HEK293 (cell line): ENCODE data around the gene NEIL1.

Experiments used
- CTCF ChIA-PET: fragments of 350-600 bp; formaldehyde crosslinking; extraction: SDS; loops from one replicate; lab custom pipeline; 2021; ENCODE audit warnings: antibody characterized with exemption; lab: Yijun Ruan, JAX
- POLR2A ChIA-PET: fragments of 300-600 bp; formaldehyde crosslinking; extraction: SDS; loops from one replicate; lab custom pipeline; 2020; ENCODE audit warnings: antibody characterized with exemption, inconsistent platforms; lab: Yijun Ruan, JAX
- H3K27ac ChIP-seq: fragments of 200-500 bp; sonication (Bioruptor generic); 2 replicates; pipeline ENCODE4 v1.5.1; 2014; ENCODE audit warnings: low read depth, low read length, control low read depth, inconsistent platforms; ENCODE audit errors: extremely low read depth
- H3K36me3 ChIP-seq, 2 experiments: fragments of 200-500 bp in 1 of 2; sonication (Bioruptor generic) in 1 of 2; 1 replicate in 1 of 2; 2 replicates in 1 of 2; pipeline ENCODE4 v1.5.1; 2014 to 2017; ENCODE audit warnings: inconsistent platforms in 2 of 2, low read length in 2 of 2; ENCODE audit not compliant: control insufficient read depth in 2 of 2, insufficient read depth in 1 of 2
- H3K4me1 ChIP-seq: fragments of 200-500 bp; sonication (Bioruptor generic); 2 replicates; pipeline ENCODE4 v1.5.1; 2014; ENCODE audit warnings: mild to moderate bottlenecking, low read length, inconsistent platforms; ENCODE audit not compliant: control insufficient read depth, insufficient read depth
- H3K4me3 ChIP-seq: 2 replicates; pipeline ENCODE4 v1.5.1; 2011; ENCODE audit warnings: low read depth, mild to moderate bottlenecking, control low read depth, low read length, moderate library complexity
- H3K9me3 ChIP-seq: fragments of 200-500 bp; sonication (Bioruptor generic); 2 replicates; pipeline ENCODE4 v1.5.1; 2014; ENCODE audit warnings: low read depth, low read length, inconsistent platforms; ENCODE audit not compliant: control insufficient read depth, insufficient read depth
- KLF16 ChIP-seq: fragments of 450-650 bp; formaldehyde crosslinking; IDR thresholded peaks from 2 replicates; pipeline ENCODE4 v1.5.1; 2017; ENCODE audit warnings: missing biosample characterization, missing genetic modification characterization
- RBAK ChIP-seq: fragments of 450-650 bp; formaldehyde crosslinking; IDR thresholded peaks from 2 replicates; pipeline ENCODE4 v1.5.1; 2016; ENCODE audit warnings: missing biosample characterization, missing genetic modification characterization
- SCRT1 ChIP-seq: fragments of 450-650 bp; formaldehyde crosslinking; IDR thresholded peaks from 2 replicates; pipeline ENCODE4 v1.5.1; 2016; ENCODE audit warnings: missing biosample characterization, missing genetic modification characterization, borderline replicate concordance
- SCRT2 ChIP-seq: fragments of 450-650 bp; formaldehyde crosslinking; IDR thresholded peaks from 2 replicates; pipeline ENCODE4 v1.5.1; 2016; ENCODE audit warnings: missing biosample characterization, missing genetic modification characterization
- SETDB1 ChIP-seq: IDR thresholded peaks from one replicate; pipeline ENCODE4 v1.6.1; 2017; ENCODE audit warnings: mild to moderate bottlenecking, low read length, moderate library complexity, mixed read lengths; ENCODE audit not compliant: insufficient read length
- SP3 ChIP-seq: fragments of 450-650 bp; formaldehyde crosslinking; IDR thresholded peaks from 2 replicates; pipeline ENCODE4 v1.5.1; 2016; ENCODE audit warnings: missing biosample characterization, missing genetic modification characterization
- SP7 ChIP-seq: fragments of 450-650 bp; formaldehyde crosslinking; IDR thresholded peaks from 2 replicates; pipeline ENCODE4 v1.5.1; 2016; ENCODE audit warnings: missing biosample characterization, missing genetic modification characterization
- ZBTB7A ChIP-seq: fragments of 450-650 bp; formaldehyde crosslinking; IDR thresholded peaks from 2 replicates; pipeline ENCODE4 v1.5.1; 2016; ENCODE audit warnings: low read depth, missing biosample characterization, missing genetic modification characterization
- ZNF157 ChIP-seq: fragments of 450-650 bp; formaldehyde crosslinking; IDR thresholded peaks from 2 replicates; pipeline ENCODE4 v1.5.1; 2016; ENCODE audit warnings: missing biosample characterization, missing genetic modification characterization
- ZNF175 ChIP-seq: fragments of 450-650 bp; formaldehyde crosslinking; IDR thresholded peaks from 2 replicates; pipeline ENCODE4 v1.5.1; 2016; ENCODE audit warnings: missing biosample characterization, missing genetic modification characterization
- ZNF211 ChIP-seq: fragments of 450-650 bp; formaldehyde crosslinking; IDR thresholded peaks from 2 replicates; pipeline ENCODE4 v1.5.1; 2016; ENCODE audit warnings: low read depth, missing biosample characterization, missing genetic modification characterization
- ZNF248 ChIP-seq: fragments of 450-650 bp; formaldehyde crosslinking; IDR thresholded peaks from 2 replicates; pipeline ENCODE4 v1.5.1; 2017; ENCODE audit warnings: missing biosample characterization, missing genetic modification characterization
- ZNF350 ChIP-seq: fragments of 450-650 bp; formaldehyde crosslinking; IDR thresholded peaks from 2 replicates; pipeline ENCODE4 v1.5.0; 2017; ENCODE audit warnings: missing biosample characterization, mild to moderate bottlenecking, missing genetic modification characterization
- ZNF473 ChIP-seq: fragments of 450-650 bp; formaldehyde crosslinking; IDR thresholded peaks from 2 replicates; pipeline ENCODE4 v1.5.1; 2017; ENCODE audit warnings: missing biosample characterization, missing genetic modification characterization
- ZNF544 ChIP-seq: fragments of 450-650 bp; formaldehyde crosslinking; IDR thresholded peaks from 2 replicates; pipeline ENCODE4 v1.5.0; 2017; ENCODE audit warnings: missing biosample characterization, missing genetic modification characterization
- ZNF558 ChIP-seq: fragments of 450-650 bp; formaldehyde crosslinking; IDR thresholded peaks from 2 replicates; pipeline ENCODE4 v1.5.1; 2016; ENCODE audit warnings: missing biosample characterization, missing genetic modification characterization
- ZNF76 ChIP-seq: fragments of 450-650 bp; formaldehyde crosslinking; IDR thresholded peaks from 2 replicates; pipeline ENCODE4; 2016; ENCODE audit warnings: low read depth, missing biosample characterization, missing genetic modification characterization, borderline replicate concordance
- ZNF768 ChIP-seq: fragments of 450-650 bp; formaldehyde crosslinking; IDR thresholded peaks from 2 replicates; pipeline ENCODE4 v1.5.1; 2018; ENCODE audit warnings: missing biosample characterization, mild to moderate bottlenecking, missing genetic modification characterization
- TF ChIP-seq, protein P1 (sequence below): fragments of 450-650 bp; formaldehyde crosslinking; IDR thresholded peaks from 2 replicates; pipeline ENCODE4 v1.5.1; 2016; ENCODE audit warnings: missing biosample characterization, missing genetic modification characterization
- TF ChIP-seq, protein P2 (sequence below): fragments of 450-650 bp; formaldehyde crosslinking; IDR thresholded peaks from 2 replicates; pipeline ENCODE4 v1.5.1; 2016; ENCODE audit warnings: missing biosample characterization, missing genetic modification characterization
- TF ChIP-seq, protein P3 (sequence below): fragments of 450-650 bp; formaldehyde crosslinking; IDR thresholded peaks from 2 replicates; pipeline ENCODE4 v1.5.1; 2016; ENCODE audit warnings: missing biosample characterization, missing genetic modification characterization

Gene NEIL1

DNA sequence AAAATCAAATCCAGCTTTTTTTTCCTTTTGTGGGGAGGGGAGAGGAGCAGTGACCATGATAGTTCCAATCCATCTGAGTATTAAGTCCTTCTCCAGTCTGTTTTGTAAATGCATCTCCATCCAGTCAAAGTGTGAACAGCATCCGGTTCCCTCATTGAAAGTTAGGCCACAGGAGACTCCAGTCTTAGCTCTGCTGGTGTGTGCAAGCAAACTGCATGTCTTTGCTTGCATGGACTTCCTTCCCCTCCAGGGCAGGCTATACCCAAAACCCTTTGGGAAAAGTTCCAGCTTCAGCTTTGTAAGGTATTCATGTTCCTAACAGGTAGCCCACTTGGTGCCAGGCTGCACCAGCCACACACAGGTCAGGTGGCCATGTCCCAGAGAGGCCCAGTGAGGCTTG is 24.6 kb downstream of the NEIL1 start:
- CTCF ChIA-PET: interaction anchor here (1.1 kb wide), 2 partner anchors 12 to 84 kb away, joined by 4 read pairs; no protein-coding TSS in a partner anchor

DNA sequence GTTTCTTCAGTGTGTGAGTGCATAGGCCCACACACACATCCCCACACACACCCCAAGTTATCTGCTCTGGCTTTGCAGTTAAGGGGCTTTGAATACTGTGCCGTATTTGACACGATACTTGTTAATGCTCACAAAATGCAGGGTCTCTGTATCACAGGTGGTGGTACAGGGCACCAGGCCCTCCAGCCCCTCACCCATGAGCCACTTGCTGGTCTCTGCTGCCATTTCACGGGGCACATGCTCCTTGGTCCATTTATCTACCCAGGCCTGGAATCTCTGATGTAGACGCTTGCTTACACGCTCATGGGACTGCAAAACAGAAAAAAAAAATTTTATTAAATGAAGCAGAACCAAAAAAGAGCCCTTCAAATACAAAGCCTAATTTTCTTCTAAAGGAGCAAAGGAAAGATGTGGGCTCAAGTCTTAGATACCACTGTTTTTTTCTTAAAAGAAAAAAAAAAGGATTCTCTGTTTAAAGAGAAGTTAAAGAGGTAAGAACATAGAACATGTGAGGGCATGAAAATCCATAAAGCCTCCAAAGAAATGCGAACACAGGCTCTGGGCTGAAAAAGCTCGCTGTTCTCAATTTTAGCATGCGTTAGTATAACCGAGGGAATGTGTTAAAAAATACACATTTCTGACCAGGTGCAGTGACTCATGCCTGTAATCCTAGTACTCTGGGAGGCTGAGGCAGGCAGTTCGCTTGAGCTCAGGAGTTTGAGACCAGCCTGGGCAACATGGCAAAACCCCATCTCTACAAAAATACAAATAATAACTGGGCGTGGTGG is 25.3 kb downstream of the NEIL1 start:
- H3K4me1 ChIP-seq: peaks cover 8% of the 10 kb centered on the region
- CTCF ChIA-PET: interaction anchor here (0.7 to 1.1 kb wide), 2 partner anchors 11 kb away, joined by 4 read pairs; no protein-coding TSS in a partner anchor

More for the DNA sequence above, 24.6 kb downstream of the NEIL1 start:
- Histone ChIP-seq H3K4me3 (no peak overlapping the region), H3K27ac (no peak overlapping the region), H3K4me1 (peaks cover 8% of the 10 kb centered on the region), H3K9me3 (no peaks in the 10 kb centered on the region)
- POLR2A ChIA-PET: interaction anchor here (5.8 kb wide), 1 partner anchor 82 kb away, joined by 242 read pairs; the partner anchor contains the start of gene SIN3A
- no peak for TF ChIP-seq RBAK (tag by site-specific recombination)
- TF ChIP-seq, protein P1, sequence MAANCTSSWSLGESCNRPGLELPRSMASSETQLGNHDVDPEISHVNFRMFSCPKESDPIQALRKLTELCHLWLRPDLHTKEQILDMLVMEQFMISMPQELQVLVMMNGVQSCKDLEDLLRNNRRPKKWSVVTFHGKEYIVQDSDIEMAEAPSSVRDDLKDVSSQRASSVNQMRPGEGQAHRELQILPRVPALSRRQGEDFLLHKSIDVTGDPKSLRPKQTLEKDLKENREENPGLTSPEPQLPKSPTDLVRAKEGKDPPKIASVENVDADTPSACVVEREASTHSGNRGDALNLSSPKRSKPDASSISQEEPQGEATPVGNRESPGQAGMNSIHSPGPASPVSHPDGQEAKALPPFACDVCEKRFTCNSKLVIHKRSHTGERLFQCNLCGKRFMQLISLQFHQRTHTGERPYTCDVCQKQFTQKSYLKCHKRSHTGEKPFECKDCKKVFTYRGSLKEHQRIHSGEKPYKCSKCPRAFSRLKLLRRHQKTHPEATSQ (tag by site-specific recombination): no peak
- no peak for TF ChIP-seq ZNF473 (tag by site-specific recombination)
- TF ChIP-seq ZNF76 (tag by site-specific recombination): no peak
- no peak for TF ChIP-seq ZNF350 (tag by site-specific recombination)
- TF ChIP-seq KLF16 (tag by site-specific recombination): no peak
- TF ChIP-seq SCRT2 (tag by site-specific recombination): no peak
- TF ChIP-seq, protein P2, sequence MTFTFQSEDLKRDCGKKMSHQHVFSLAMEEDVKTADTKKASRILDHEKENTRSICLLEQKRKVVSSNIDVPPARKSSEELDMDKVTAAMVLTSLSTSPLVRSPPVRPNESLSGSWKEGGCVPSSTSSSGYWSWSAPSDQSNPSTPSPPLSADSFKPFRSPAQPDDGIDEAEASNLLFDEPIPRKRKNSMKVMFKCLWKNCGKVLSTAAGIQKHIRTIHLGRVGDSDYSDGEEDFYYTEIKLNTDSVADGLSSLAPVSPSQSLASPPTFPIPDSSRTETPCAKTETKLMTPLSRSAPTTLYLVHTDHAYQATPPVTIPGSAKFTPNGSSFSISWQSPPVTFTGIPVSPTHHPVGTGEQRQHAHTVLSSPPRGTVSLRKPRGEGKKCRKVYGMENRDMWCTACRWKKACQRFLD (tag by site-specific recombination): no peak
- TF ChIP-seq ZNF175: no peak
- TF ChIP-seq, protein P3, sequence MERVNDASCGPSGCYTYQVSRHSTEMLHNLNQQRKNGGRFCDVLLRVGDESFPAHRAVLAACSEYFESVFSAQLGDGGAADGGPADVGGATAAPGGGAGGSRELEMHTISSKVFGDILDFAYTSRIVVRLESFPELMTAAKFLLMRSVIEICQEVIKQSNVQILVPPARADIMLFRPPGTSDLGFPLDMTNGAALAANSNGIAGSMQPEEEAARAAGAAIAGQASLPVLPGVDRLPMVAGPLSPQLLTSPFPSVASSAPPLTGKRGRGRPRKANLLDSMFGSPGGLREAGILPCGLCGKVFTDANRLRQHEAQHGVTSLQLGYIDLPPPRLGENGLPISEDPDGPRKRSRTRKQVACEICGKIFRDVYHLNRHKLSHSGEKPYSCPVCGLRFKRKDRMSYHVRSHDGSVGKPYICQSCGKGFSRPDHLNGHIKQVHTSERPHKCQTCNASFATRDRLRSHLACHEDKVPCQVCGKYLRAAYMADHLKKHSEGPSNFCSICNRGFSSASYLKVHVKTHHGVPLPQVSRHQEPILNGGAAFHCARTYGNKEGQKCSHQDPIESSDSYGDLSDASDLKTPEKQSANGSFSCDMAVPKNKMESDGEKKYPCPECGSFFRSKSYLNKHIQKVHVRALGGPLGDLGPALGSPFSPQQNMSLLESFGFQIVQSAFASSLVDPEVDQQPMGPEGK (tag by site-specific recombination): no peak
- TF ChIP-seq ZNF544 (tag by site-specific recombination): no peak
- no peak for TF ChIP-seq ZNF248
- TF ChIP-seq SETDB1: no peak
- no peak for TF ChIP-seq ZBTB7A
- TF ChIP-seq ZNF768 (tag by site-specific recombination): no peak
- no peak for TF ChIP-seq SCRT1 (tag by site-specific recombination)
- TF ChIP-seq ZNF157 (tag by site-specific recombination): no peak
- no peak for TF ChIP-seq ZNF558 (tag by site-specific recombination)
- TF ChIP-seq, all 188 proteins: peak for 0
- H3K36me3 ChIP-seq: peaks cover 53 to 62% of the 10 kb centered on the region in 2 experiments

More for the DNA sequence above, 25.3 kb downstream of the NEIL1 start:
- no peaks in the 10 kb centered on the region for H3K9me3 ChIP-seq
- H3K36me3 ChIP-seq: peaks cover 57 to 62% of the 10 kb centered on the region in 2 experiments
- H3K4me3 ChIP-seq: no peak overlapping the region
- POLR2A ChIA-PET: interaction anchor here (5.8 kb wide), 1 partner anchor 81 kb away, joined by 242 read pairs; the partner anchor contains the start of gene SIN3A
- no peak for TF ChIP-seq SP7 (tag by site-specific recombination)
- TF ChIP-seq ZNF211: peak; percentile 76; the same call in 1 of the 2 replicates
- no peak for TF ChIP-seq SP3 (tag by site-specific recombination)
- no peak overlapping the region for H3K27ac ChIP-seq
